Fibroblast of skin of abdomen (primary cell): ENCODE measurements around the gene PRAC2.

Experiments used
- DNase-seq: peaks from one replicate; pipeline ENCODE4 v3.0.0-alpha.2; 2013

PRAC2 gene

GRCh38 chr17:48755356-48755755 lies 32.4 kb downstream of the PRAC2 start:
- DNase-seq = no peak

- no peak for DNase-seq
These were observed 33.9 kb downstream of the PRAC2 start for GRCh38 chr17:48756830-48757251.

- DNase-seq = peak; percentile 25
These were observed 34.6 kb downstream of the PRAC2 start for GRCh38 chr17:48757524-48757961.

- DNase-seq = no peak
These were observed 36.3 kb downstream of the PRAC2 start for GRCh38 chr17:48759288-48759687.

GRCh38 chr17:48760411-48760810 lies 37.4 kb downstream of the PRAC2 start:
- DNase-seq = no peak

GRCh38 chr17:48761114-48761513 lies 38.1 kb downstream of the PRAC2 start:
- DNase-seq = no peak

DNA sequence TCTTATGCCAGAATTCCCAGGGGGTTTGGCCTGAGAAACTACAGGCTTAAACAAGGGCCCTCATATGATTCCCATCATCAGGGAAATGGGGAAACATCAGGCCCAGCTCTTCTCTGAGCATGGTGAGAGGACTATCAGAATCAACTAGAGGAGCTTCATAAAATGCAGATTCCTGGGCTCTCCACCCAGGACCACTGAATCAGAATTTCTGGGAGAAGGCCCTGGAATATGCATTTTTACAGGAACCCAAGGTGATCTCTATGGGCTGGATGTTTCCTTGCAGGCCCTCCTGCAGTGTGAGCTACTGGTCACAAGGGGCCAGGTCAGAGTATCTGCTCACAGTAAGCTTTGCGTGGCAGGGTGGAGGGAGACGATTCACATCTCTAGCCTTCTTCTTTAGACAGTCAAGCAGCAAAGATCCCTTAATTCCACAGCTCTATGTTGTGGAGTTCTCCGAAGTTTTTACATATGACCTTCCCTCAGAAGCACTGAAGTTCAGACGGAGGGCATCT lies 44.3 kb downstream of the PRAC2 start:
- DNase-seq = no peak

DNA sequence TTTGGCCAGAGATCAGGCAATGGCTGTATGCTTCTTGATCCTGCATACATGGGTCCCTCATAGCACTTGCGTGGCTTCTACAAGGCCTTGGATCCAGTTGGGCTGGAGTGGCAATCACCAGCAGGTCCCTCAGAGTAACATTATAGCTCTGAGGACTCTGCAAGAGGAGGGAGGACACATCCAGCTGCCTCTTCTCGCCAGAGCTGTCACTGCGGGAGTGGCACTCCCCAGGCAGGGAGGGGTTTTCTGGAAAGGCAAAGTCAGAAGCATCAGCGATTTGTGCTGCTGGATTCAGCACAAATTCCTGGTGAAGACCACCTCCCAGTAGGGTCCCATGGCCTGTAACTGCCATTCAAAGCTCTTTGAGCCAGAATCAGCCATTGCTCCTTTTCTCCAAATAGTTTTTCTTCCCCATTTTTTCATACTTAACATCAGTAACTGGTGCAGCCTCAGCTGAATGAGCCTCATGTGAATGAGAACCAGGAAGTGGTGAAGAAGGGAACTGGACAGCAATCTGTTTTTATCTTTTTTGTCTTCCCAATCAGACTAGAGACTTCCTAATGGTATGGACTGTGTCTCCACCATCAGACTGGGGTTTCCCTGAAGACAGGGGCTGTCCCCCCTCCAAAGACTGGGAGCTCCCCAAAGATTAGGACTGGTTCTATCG lies 46.2 kb downstream of the PRAC2 start:
- no peak for DNase-seq

DNA sequence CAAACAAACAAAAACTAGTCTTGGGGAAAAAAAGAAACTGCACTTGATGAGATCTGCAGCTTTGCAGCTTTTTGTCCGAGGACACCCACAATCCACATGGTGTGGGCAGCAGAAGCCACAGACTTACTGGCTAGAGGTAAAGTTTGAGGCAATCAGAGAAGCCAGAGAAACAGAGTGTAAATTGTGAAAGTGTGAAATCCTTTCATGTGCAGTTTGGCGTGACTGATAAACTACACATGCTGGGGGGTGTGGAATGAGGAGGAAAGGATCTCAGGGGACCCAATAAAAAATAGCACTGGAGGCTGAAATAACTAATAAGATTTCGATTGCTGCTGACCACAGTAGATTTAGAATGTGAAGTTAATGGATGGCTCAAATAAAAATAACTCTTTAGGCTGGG lies 48.0 kb downstream of the PRAC2 start:
- no peak for DNase-seq

DNA sequence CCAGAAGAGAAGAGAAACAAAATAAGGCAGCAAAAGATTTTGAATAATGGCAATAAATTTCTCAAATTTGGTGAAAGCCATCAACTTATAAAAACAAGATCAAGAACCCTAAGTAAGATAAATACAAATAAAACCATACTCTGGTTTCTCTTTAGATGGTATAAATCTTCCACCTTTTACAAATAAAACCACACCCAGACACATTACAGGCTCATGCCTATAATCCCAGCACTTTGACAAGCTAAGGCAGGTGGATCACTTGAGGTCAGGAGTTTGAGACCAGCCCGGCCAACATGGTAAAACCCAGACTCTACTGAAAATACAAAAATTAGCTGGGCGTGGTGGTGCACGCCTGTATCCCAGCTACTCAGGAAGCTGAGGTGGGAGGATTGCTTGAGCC lies 50.3 kb downstream of the PRAC2 start:
- no peak for DNase-seq
